ENCODE results near the gene TBC1D10B. TPM values are rescaled to one million over a fixed set of nuclear protein-coding genes. Genes with fewer than 3 reads are reported as not detected.
"Not testable (repeated sequence)": the region's sequence is repeated elsewhere in the genome, so short reads cannot be mapped to it uniquely, and the experiment has no call there.

Gene TBC1D10B
- total RNA-seq, 2 donors from 2014 or later = 45.0 to 62.3 TPM

- Histone ChIP-seq H3K27ac (peak overlapping the region; percentile 95), H3K4me1 (no peaks in the 10 kb centered on the region), H3K9ac (ENCODE audit: low read depth in 2 of 2, low read length in 2 of 2) (peak overlapping the region; percentile 46 to 62), H3K27me3 (no peaks in the 10 kb centered on the region), H3K36me3 (no peaks in the 10 kb centered on the region), H3K4me3 (peak overlapping the region; percentile 59), H3K9me3 (no peaks in the 10 kb centered on the region)
- intact Hi-C loops (cut with DNase I) = no loop called here
- no peak for TF ChIP-seq CTCF (IDR thresholded peaks at IDR 0.05)
- DNase-seq = peak; percentile 34
These were observed 34.5 kb downstream of the TBC1D10B start for GRCh38 chr16:30335598-30336474.

GRCh38 chr16:30335028-30335597, 35.2 kb downstream of the TBC1D10B start:
- intact Hi-C loops (cut with DNase I); H3K36me3 ChIP-seq; H3K27me3 ChIP-seq; H3K4me1 ChIP-seq; H3K9me3 ChIP-seq: not testable (repeated sequence)
- peak overlapping the region; percentile 95 for H3K27ac ChIP-seq
- DNase-seq = peak; percentile 86
- H3K9ac ChIP-seq (ENCODE audit: low read depth in 2 of 2, low read length in 2 of 2) = peak overlapping the region; percentile 62 to 93
- H3K4me3 ChIP-seq = peak overlapping the region; percentile 59

- H3K27me3 ChIP-seq; H3K4me1 ChIP-seq; H3K9me3 ChIP-seq; H3K36me3 ChIP-seq; intact Hi-C loops (cut with DNase I): not testable (repeated sequence)
- H3K27ac ChIP-seq = peak overlapping the region; percentile 95
- H3K9ac ChIP-seq (ENCODE audit: low read depth in 2 of 2, low read length in 2 of 2) = peak overlapping the region in 1 of 2 donors; percentile 12
- peak; percentile 86 for DNase-seq
- peak overlapping the region; percentile 59 for H3K4me3 ChIP-seq
These were observed 35.8 kb downstream of the TBC1D10B start for GRCh38 chr16:30334473-30334989.

- H3K4me3 ChIP-seq; H3K9ac ChIP-seq (ENCODE audit: low read depth in 2 of 2, low read length in 2 of 2); H3K4me1 ChIP-seq; DNase-seq; H3K27me3 ChIP-seq; intact Hi-C loops (cut with DNase I); H3K27ac ChIP-seq; H3K9me3 ChIP-seq; H3K36me3 ChIP-seq: not testable (repeated sequence)
These were observed 46.1 kb downstream of the TBC1D10B start for GRCh38 chr16:30324220-30324619.

GRCh38 chr16:30318647-30319046, 51.6 kb downstream of the TBC1D10B start:
- H3K4me1 ChIP-seq; H3K36me3 ChIP-seq; H3K9ac ChIP-seq (ENCODE audit: low read depth in 2 of 2, low read length in 2 of 2); intact Hi-C loops (cut with DNase I); DNase-seq; H3K27me3 ChIP-seq; H3K9me3 ChIP-seq; H3K4me3 ChIP-seq; H3K27ac ChIP-seq: not testable (repeated sequence)

GRCh38 chr16:30310937-30311336, 59.4 kb downstream of the TBC1D10B start:
- intact Hi-C loops (cut with DNase I) = not testable (repeated sequence)

GRCh38 chr16:30309255-30309654, 61.0 kb downstream of the TBC1D10B start:
- H3K36me3 ChIP-seq; H3K9ac ChIP-seq (ENCODE audit: low read depth in 2 of 2, low read length in 2 of 2); H3K27me3 ChIP-seq; H3K9me3 ChIP-seq; DNase-seq; H3K4me3 ChIP-seq; H3K27ac ChIP-seq; intact Hi-C loops (cut with DNase I); H3K4me1 ChIP-seq: not testable (repeated sequence)

More at GRCh38 chr16:30310937-30311336, 59.4 kb downstream of the TBC1D10B start:
- not testable (repeated sequence) for H3K27ac ChIP-seq; H3K36me3 ChIP-seq; H3K9me3 ChIP-seq; H3K9ac ChIP-seq (ENCODE audit: low read depth in 2 of 2, low read length in 2 of 2); H3K27me3 ChIP-seq; H3K4me3 ChIP-seq; H3K4me1 ChIP-seq; DNase-seq

Other genes with a start within 250 kb of the TBC1D10B start
- 100 to 1,000 TPM; 208 to 298 TPM for gene MAPK3, start 247.3 kb downstream of the TBC1D10B start, total RNA-seq
- 10 to 100 TPM; 16.5 to 20.0 TPM for gene CORO1A, start 186.9 kb downstream of the TBC1D10B start, total RNA-seq
- 100 to 1,000 TPM; 109 to 237 TPM for gene BOLA2B, start 176.8 kb downstream of the TBC1D10B start, total RNA-seq
- gene SLX1A, start 176.6 kb downstream of the TBC1D10B start, total RNA-seq = 100 to 1,000 TPM in 1 of 2 donors, 10 to 100 TPM in 1; 70.2 to 114 TPM
- gene SULT1A3, start 171.2 kb downstream of the TBC1D10B start, total RNA-seq = 10 to 100 TPM; 47.8 to 59.0 TPM
- 10 to 100 TPM in 1 of 2 donors, 1 to 10 TPM in 1; 1.6 to 10.4 TPM for gene NPIPB13, start 122.0 kb downstream of the TBC1D10B start, total RNA-seq
- 10 to 100 TPM; 44.8 to 76.1 TPM for gene CD2BP2, start 15.2 kb downstream of the TBC1D10B start, total RNA-seq
- 1 to 10 TPM; 1.1 to 2.2 TPM for gene MYL11, start 4.3 kb upstream of the TBC1D10B start, total RNA-seq
- 1 to 10 TPM; 4.3 to 4.5 TPM for gene SEPTIN1, start 12.1 kb upstream of the TBC1D10B start, total RNA-seq
- gene ZNF48, start 24.9 kb upstream of the TBC1D10B start, total RNA-seq = 1 to 10 TPM; 6.5 to 6.8 TPM
- 1 to 10 TPM; 3.5 to 6.5 TPM for gene ZNF771, start 37.1 kb upstream of the TBC1D10B start, total RNA-seq
- 100 to 1,000 TPM in 1 of 2 donors, 10 to 100 TPM in 1; 80.9 to 153 TPM for gene DCTPP1, start 59.5 kb upstream of the TBC1D10B start, total RNA-seq
- gene SEPHS2, start 75.4 kb upstream of the TBC1D10B start, total RNA-seq = 100 to 1,000 TPM in 1 of 2 donors, 10 to 100 TPM in 1; 93.3 to 156 TPM
- gene ITGAL, start 102.2 kb upstream of the TBC1D10B start, total RNA-seq = 1 to 10 TPM; 3.4 to 4.8 TPM
- 10 to 100 TPM; 58.6 to 63.2 TPM for gene ZNF768, start 156.1 kb upstream of the TBC1D10B start, total RNA-seq
- gene ZNF747, start 164.4 kb upstream of the TBC1D10B start, total RNA-seq = 10 to 100 TPM in 1 of 2 donors, 1 to 10 TPM in 1; 8.7 to 11.9 TPM
- gene ZNF764, start 187.9 kb upstream of the TBC1D10B start, total RNA-seq = 10 to 100 TPM in 1 of 2 donors, 1 to 10 TPM in 1; 9.0 to 11.1 TPM
- 10 to 100 TPM; 13.1 to 14.3 TPM for gene ZNF688, start 201.2 kb upstream of the TBC1D10B start, total RNA-seq
- 10 to 100 TPM; 12.7 to 13.3 TPM for gene ZNF785, start 215.2 kb upstream of the TBC1D10B start, total RNA-seq
- 1 to 10 TPM; 6.8 to 7.0 TPM for gene ZNF689, start 239.9 kb upstream of the TBC1D10B start, total RNA-seq